SK-N-SH treated with all-trans-retinoic acid at 6 μM for 48 hours (cell line): Measurements from ENCODE around the gene STUM.

Source experiments
- CREB5 ChIP-seq: fragments of 250-450 bp; sonication (Bioruptor Pico); IDR thresholded peaks from 2 replicates; pipeline ENCODE4 v1.5.1; 2020; ENCODE audit warnings: low read depth, mild to moderate bottlenecking, moderate library complexity
- GLIS3 ChIP-seq: fragments of 250-450 bp; sonication (Bioruptor Pico); IDR thresholded peaks from 2 replicates; pipeline ENCODE4 v1.5.0; 2020; ENCODE audit warnings: mild to moderate bottlenecking, moderate library complexity
- ISL1 ChIP-seq: fragments of 250-450 bp; sonication (Bioruptor Pico); IDR thresholded peaks from 2 replicates; pipeline ENCODE4 v2.1.2; 2022; ENCODE audit warnings: mild to moderate bottlenecking, moderate library complexity
- PATZ1 ChIP-seq: fragments of 250-450 bp; sonication (Bioruptor Pico); IDR thresholded peaks from 2 replicates; pipeline ENCODE4 v1.8.0; 2020; ENCODE audit warnings: mild to moderate bottlenecking, moderate library complexity, borderline replicate concordance
- POU6F1 ChIP-seq: fragments of 250-450 bp; sonication (Bioruptor Pico); IDR thresholded peaks from 2 replicates; pipeline ENCODE4 v1.8.0; 2021; ENCODE audit warnings: low read depth, mild to moderate bottlenecking, moderate library complexity, borderline replicate concordance
- PPARA ChIP-seq: fragments of 250-450 bp; sonication (Bioruptor Pico); IDR thresholded peaks from 2 replicates; pipeline ENCODE4 v1.5.0; 2020; ENCODE audit warnings: mild to moderate bottlenecking, borderline replicate concordance
- RARB ChIP-seq: fragments of 250-450 bp; sonication (Bioruptor Pico); IDR thresholded peaks from 2 replicates; pipeline ENCODE4 v1.8.0; 2021; ENCODE audit warnings: mild to moderate bottlenecking, moderate library complexity
- TCF4 ChIP-seq: fragments of 250-450 bp; sonication (Bioruptor Pico); IDR thresholded peaks from 2 replicates; pipeline ENCODE4 v1.8.0; 2021; ENCODE audit warnings: mild to moderate bottlenecking, moderate library complexity, borderline replicate concordance
- TOX ChIP-seq: fragments of 250-450 bp; sonication (Bioruptor Pico); IDR thresholded peaks from 2 replicates; pipeline ENCODE4 v1.8.0; 2021; ENCODE audit warnings: mild to moderate bottlenecking, moderate library complexity, borderline replicate concordance
- ZFP3 ChIP-seq: fragments of 250-450 bp; sonication (Bioruptor Pico); IDR thresholded peaks from 2 replicates; pipeline ENCODE4 v1.5.0; 2020; ENCODE audit warnings: mild to moderate bottlenecking, moderate library complexity
- ZFP30 ChIP-seq: fragments of 450-650 bp; formaldehyde crosslinking; IDR thresholded peaks from 2 replicates; pipeline ENCODE4 v1.5.0; 2022; ENCODE audit warnings: mild to moderate bottlenecking, moderate library complexity
- ZNF70 ChIP-seq: fragments of 450-650 bp; formaldehyde crosslinking; IDR thresholded peaks from 2 replicates; pipeline ENCODE4 v1.5.0; 2020; ENCODE audit warnings: mild to moderate bottlenecking, moderate library complexity
- ZNF8 ChIP-seq: fragments of 450-650 bp; formaldehyde crosslinking; IDR thresholded peaks from 2 replicates; pipeline ENCODE4 v1.5.0; 2020; ENCODE audit warnings: mild to moderate bottlenecking, moderate library complexity
- TF ChIP-seq, protein P1 (sequence below): fragments of 250-450 bp; sonication (Bioruptor Pico); IDR thresholded peaks from 2 replicates; pipeline ENCODE4 v1.5.1; 2021; ENCODE audit warnings: mild to moderate bottlenecking, moderate library complexity

DNA sequence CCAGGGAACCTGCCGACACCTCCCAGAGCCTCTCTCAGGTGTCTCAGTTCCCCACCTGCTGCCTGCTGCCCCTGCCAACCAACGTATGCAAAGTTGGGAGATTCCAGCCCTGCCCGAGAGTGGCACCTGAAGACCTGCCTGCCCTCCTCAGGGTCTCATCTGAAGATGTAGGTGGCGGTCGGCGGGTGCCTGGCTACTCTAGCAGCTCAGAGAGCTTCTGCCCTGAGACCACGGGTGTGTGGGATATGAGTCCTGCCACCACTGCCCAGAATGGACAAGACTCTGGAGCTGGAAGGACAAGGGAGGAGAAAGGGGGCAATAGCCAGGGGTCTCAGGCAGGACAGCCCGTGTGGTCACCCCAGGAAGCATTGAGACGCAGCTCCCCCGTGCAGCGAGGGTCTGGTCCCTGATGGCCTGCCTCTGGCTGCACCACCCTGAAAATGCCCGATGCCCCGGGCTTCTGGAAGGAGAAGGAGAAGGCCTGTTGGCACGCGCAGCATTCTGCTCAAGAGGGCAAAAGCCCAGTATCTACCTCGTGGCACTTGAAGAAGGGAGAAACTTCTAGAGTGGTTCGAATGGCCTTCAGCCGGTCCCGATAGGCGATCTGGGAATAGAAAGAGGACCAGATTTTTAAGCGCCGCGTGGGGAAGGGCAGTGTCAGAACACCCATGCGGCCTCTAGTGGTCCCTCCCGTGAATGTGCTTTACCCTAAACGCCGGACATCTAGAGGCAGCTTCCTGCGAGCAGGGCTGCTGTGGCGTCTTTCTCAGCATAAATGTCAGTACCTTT, 88.8 kb downstream of the STUM start:
- TF ChIP-seq, protein P1, sequence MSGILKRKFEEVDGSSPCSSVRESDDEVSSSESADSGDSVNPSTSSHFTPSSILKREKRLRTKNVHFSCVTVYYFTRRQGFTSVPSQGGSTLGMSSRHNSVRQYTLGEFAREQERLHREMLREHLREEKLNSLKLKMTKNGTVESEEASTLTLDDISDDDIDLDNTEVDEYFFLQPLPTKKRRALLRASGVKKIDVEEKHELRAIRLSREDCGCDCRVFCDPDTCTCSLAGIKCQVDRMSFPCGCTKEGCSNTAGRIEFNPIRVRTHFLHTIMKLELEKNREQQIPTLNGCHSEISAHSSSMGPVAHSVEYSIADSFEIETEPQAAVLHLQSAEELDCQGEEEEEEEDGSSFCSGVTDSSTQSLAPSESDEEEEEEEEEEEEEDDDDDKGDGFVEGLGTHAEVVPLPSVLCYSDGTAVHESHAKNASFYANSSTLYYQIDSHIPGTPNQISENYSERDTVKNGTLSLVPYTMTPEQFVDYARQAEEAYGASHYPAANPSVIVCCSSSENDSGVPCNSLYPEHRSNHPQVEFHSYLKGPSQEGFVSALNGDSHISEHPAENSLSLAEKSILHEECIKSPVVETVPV, result no peak
- TF ChIP-seq RARB (no peak), ZFP3 (CRISPR knock-in tag) (no peak), POU6F1 (CRISPR knock-in tag) (no peak), ZFP30 (CRISPR knock-in tag) (no peak), GLIS3 (no peak), TCF4 (CRISPR knock-in tag) (no peak), TOX (CRISPR knock-in tag) (no peak), PATZ1 (no peak), ZNF70 (CRISPR knock-in tag) (no peak), PPARA (no peak), CREB5 (CRISPR knock-in tag) (no peak), ZNF8 (CRISPR knock-in tag) (no peak), ISL1 (no peak)
